ENCODE data around the gene LRRC8B.

Gene LRRC8B

DNA sequence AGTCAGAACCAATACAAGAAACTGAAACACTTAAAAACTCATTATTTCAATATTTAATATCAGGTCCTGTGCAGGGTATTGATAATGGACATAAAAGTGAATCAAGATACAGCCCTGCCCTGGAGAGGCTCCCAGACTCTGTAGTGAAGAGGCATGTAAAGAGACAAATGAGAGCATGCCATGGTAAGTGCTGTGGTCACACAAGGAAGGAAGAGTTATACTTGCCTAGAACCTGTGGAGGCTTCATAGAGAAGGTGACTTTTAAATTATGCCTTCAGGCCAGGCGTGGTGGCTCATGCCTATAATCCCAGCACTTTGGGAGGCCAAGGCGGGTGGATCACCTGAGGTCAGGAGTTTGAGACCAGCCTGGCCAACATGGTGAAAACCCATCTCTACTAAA, 105.0 kb downstream of the LRRC8B start:
- in situ Hi-C loops (cut with MboI; ENCODE audit: low sequenced_read_pairs): loop anchor here (25.0 kb wide), 1 partner anchor 133 kb away; no protein-coding TSS in a partner anchor

- in situ Hi-C loops (cut with MboI; ENCODE audit: low sequenced_read_pairs): loop anchor here (25.0 kb wide), 1 partner anchor 132 kb away; no protein-coding TSS in a partner anchor
Observed at GRCh38 chr1:89630048-89630447, 105.4 kb downstream of the LRRC8B start.

- in situ Hi-C loops (cut with MboI; ENCODE audit: low sequenced_read_pairs): loop anchor here (25.0 kb wide), 1 partner anchor 130 kb away; no protein-coding TSS in a partner anchor
Observed at GRCh38 chr1:89631816-89632656, 107.4 kb downstream of the LRRC8B start.

DNA sequence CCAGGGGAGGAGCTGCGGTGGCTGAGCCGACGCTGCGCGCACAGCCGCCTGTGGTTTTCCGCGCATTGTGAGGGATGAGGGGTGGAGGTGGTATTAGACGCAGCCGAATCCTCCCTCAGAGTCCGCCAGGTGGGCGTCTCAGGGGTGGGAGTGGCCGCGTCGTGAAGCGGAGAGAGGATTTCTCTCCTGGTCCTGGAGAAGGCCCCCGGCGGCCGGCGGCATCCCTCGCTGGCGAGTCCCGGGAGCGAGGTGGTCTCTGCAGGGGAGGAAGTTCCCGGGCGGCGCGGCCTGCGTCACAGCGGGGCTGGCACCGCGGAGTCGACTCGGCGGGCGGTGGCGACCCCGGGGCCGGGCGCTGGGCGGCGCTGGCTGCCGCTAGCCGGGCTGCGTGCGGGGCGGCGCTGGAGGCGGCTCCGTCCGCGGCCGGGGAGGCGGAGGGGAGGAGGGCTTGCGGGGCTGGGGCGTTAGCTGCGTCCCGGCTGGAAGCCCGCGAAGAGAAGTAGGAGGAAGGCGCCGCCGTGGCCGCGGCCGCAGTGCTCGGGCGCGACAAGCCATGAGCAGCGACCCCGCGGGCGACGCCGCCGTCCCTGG, 108.1 kb downstream of the LRRC8B start, which contains the start of gene LRRC8C:
LRRC8C (plus strand) TSS at position 464 of the 591 bp plus-strand sequence. CDS start 53,354 bp downstream, outside the sequence.
- in situ Hi-C loops (cut with MboI; ENCODE audit: low sequenced_read_pairs): loop anchor here (25.0 kb wide), 1 partner anchor 130 kb away; no protein-coding TSS in a partner anchor

DNA sequence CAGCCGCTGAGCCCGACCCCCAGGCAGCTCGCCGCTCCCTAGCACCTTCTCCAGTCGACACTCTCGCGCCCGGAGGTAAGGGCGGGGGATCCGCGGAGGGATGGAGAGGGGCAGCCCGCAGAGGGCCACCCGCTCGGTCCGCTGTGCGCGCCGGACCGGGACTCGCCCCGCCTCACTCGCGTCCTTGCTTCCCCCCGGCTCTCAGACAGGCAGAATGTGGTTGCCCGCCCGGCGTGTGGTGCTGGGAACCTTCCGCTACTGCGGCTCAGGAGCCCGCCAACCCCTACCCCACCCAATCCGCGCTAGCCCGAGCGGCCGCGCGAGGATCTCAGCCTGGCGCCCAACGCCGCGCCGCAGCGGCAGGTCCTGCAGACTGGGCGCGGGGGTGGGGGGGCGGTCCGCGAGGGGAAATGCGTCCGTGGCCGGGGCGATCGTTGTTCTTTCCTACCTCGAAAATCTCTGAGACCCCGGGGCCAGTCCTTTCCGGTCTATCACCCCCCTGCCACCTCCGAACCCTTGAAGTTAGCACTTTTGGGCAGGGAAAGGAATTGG, 108.7 kb downstream of the LRRC8B start:
- in situ Hi-C loops (cut with MboI; ENCODE audit: low sequenced_read_pairs): loop anchor here (25.0 kb wide), 1 partner anchor 129 kb away; no protein-coding TSS in a partner anchor

GRCh38 chr1:89633800-89634625, 109.4 kb downstream of the LRRC8B start:
- in situ Hi-C loops (cut with MboI; ENCODE audit: low sequenced_read_pairs): loop anchor here (25.0 kb wide), 1 partner anchor 128 kb away; no protein-coding TSS in a partner anchor

GRCh38 chr1:89635825-89636815, 111.5 kb downstream of the LRRC8B start:
- in situ Hi-C loops (cut with MboI; ENCODE audit: low sequenced_read_pairs): loop anchor here (25.0 kb wide), 1 partner anchor 126 kb away; no protein-coding TSS in a partner anchor

DNA sequence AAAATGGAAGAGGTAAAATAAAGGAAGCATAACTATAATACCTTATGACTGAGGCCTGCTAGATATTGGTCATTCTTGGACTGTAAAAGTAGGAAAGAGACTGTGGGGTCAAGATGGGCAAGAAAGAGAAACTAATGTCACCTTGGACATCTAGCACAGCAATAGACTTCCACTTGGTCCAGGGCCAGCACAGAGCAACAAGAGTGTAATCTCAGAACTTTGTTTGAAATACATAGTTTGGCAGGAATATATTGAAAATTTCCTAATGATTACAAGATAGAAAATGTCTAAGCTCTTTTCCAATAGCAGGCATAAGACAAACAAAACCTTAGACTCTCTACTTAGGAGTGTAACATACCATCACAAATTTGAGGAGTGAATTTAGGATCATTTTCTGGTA, 112.9 kb downstream of the LRRC8B start:
- in situ Hi-C loops (cut with MboI; ENCODE audit: low sequenced_read_pairs): loop anchor here (25.0 kb wide), 1 partner anchor 125 kb away; no protein-coding TSS in a partner anchor

GRCh38 chr1:89640440-89640839, 115.8 kb downstream of the LRRC8B start:
- in situ Hi-C loops (cut with MboI; ENCODE audit: low sequenced_read_pairs): loop anchor here (25.0 kb wide), 1 partner anchor 122 kb away; no protein-coding TSS in a partner anchor

DNA sequence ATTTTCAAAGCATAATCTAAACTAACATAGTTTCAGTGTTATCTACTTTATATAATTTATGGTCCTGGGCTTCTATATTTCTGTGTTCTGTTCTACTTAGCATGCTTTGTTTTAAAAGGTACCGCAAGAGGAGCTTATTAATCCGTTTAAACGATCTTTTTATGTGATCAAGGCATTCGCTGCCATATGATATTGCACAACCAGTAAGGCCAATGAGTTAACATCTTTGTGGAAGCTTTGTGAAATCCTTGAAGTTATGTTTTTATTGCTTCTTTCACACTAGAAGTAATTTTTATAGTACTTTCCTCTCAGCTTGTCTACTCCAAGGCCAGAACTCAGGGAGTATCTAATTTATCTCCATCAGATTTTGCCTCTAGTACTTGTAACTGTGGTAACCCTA, 117.2 kb downstream of the LRRC8B start:
- in situ Hi-C loops (cut with MboI; ENCODE audit: low sequenced_read_pairs): loop anchor here (25.0 kb wide), 1 partner anchor 121 kb away; no protein-coding TSS in a partner anchor

DNA sequence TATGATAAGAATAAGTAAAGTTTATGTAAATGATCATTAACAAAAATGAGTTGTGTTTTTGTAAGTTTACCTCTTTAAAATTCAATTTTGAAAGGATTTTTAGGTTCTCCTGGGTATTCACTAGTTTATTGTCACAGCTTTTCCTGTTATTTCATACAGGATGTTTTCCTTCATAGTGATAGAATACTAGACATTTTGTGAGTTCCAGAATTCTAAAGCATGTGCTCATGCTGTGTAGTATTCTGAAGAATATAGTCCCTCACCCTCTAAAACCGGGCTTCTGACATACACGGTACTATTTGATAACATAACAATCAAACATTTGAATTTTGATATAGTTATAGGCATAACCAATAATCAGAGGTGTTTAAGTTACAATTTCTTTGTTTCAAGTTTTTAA, 118.9 kb downstream of the LRRC8B start:
- in situ Hi-C loops (cut with MboI; ENCODE audit: low sequenced_read_pairs): loop anchor here (25.0 kb wide), 1 partner anchor 119 kb away; no protein-coding TSS in a partner anchor

DNA sequence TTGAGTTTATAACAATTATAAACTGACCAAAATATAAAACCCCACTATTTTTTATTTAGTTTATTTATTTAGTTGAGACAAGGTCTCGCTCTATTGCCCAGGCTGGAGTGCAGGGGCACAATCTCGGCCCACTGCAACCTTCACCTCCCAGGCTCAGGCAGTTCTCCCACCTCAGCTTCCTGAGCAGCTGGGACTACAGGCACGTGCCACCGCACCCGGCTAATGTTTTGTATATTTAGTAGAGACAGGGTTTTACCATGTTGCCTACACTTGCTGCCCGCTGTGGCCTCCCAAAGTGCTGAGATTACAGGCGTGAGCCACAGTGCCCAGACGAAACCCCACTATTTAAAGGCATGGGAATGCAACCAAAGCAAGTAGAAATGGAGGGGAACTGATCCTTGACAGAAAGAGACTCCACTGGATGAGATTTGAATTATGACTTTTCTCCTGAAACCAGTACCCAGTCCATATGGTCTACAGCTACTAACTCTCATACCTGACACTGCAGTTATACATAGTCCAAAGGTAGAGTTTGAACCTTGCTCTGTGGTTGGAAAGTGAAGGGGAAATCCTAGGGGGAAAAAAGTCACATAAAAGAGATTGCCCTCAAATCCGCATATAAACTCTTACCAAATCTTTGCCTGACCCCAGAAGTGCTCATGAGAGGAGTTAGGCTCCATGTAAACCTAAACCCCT, 119.6 kb downstream of the LRRC8B start:
- in situ Hi-C loops (cut with MboI; ENCODE audit: low sequenced_read_pairs): loop anchor here (25.0 kb wide), 1 partner anchor 118 kb away; no protein-coding TSS in a partner anchor

DNA sequence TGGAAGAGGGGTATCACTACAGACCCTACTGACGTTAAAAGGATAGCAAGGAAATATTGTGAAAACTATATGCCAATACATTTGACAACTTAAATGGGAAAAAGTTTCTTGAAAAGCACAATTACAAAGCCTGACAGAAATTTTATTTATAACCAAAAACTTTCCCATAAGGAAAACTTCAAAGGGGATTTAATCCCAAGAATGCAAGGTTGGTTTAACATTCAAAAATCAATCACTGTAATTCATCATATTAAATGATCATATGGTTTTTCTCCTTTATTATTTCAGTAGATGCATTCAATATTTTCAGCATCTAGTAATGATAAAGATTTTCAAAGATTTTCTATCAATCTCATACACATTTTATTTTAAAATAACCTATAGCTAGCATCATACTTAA, 121.6 kb downstream of the LRRC8B start:
- in situ Hi-C loops (cut with MboI; ENCODE audit: low sequenced_read_pairs): loop anchor here (25.0 kb wide), 1 partner anchor 116 kb away; no protein-coding TSS in a partner anchor

Measured in HL-60/S4 treated with phorbol 12-myristate 13-acetate at 8.2 ng/mL for 4 days and 3 days (cell line).